ENCODE measurements around the gene SLC6A18.

Gene SLC6A18

DNA sequence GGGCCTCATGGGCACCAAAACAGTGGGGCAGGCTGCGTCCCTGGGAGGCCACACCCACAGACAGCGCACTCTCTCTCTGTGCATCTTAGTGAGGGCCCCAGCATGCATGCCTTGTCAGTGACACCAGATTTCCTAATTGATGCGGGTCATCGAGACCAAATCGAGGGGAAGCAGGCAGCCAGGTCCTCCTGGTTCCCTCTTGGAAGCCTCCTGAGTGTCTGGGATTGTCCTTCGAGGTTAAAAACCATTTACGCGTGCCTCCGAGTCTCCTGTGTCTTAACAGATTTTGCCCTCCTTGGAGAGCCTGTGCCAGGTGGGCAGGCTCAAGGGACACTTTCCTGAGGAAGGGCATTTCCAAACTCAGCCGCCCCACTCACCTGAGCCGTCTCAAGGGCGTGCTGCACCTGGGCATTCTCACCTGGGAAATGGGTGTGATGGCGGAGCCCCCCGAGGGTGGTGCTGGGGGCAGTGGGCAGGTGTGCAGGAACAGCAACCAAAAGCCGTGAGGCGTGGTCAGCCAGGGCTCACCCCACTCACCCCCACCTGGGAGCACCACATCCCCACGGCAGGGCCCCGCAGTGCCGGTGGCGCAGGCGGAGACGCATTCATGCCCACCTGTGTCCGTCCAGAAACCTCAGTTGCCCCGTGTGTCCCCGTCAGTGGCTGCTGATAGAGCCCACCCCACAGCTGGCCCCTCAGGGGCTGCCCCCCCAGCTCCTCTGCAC, 21.1 kb upstream of the SLC6A18 start:
- DNase-seq, result no peak

DNA sequence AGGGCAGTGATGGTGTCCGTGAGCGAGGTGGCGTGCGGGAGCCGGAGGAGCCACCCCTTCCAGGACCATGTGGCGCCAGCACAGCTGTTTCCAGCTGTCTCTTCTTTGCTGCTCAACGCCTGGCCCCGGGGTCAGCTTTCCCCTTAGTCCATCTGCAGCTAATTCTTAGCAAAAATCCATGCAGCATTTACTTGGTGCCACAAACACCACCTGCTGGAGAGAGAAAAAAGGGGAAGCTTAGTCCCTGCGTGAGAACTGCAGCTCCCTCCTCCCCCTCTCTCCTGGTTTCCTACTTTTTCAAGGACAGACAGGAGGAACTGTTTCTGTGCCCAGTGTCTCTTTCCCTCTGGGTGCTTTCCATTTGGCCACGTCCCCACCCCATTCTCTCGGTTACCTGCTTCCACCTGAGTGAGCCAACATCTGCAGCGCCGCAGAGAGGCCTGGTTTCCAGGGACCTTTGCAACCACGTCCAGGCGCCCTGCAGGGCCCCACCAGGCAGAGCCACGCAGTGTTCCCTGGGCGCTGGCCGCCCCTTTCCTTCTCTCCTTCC, 20.4 kb upstream of the SLC6A18 start:
- no peak for DNase-seq

DNA sequence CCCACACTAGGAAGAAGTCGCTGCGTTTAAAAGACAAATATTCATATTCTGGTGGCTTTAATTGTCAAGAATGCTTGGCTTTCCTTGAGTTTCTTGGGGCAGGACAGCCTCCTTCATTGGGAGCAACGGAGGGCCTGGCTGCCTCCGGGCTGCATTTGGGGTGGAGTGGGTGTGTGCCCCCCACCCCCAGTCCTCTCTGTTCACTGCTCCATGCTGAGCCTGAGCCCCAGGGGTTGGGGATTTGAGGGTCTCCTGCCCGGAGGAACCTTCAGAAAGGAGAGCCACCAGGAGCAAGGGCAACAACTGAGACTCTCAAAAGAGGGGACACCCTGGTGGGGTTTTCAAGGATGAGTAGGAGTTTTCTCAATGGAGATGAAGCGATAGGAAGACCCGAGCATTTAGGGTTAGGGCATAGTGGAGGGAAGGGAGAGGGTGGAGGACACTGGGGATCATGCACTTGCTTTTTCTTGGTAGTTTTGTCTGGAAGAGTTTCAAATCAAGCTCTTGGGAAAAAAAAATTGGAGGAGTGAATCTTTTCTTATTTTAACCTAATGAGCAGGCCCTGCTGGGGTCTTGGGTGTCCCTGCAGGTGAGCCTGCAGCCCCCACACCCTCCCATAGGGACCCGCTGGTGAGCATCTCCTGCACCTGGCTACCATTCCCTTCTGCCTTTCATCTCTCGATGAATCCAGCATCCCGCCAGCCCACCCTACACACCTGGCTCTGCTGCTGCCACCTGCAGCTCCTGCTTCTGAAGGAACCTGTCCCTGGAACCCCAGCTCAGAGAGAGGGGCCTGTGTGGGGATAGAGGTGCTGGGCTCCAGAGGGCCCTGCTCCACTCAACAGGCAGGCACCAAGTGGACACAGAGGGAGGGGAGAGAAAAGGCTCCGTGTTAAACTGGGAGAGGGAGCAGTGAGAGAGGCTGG, 19.7 kb upstream of the SLC6A18 start:
- no peak for DNase-seq

DNA sequence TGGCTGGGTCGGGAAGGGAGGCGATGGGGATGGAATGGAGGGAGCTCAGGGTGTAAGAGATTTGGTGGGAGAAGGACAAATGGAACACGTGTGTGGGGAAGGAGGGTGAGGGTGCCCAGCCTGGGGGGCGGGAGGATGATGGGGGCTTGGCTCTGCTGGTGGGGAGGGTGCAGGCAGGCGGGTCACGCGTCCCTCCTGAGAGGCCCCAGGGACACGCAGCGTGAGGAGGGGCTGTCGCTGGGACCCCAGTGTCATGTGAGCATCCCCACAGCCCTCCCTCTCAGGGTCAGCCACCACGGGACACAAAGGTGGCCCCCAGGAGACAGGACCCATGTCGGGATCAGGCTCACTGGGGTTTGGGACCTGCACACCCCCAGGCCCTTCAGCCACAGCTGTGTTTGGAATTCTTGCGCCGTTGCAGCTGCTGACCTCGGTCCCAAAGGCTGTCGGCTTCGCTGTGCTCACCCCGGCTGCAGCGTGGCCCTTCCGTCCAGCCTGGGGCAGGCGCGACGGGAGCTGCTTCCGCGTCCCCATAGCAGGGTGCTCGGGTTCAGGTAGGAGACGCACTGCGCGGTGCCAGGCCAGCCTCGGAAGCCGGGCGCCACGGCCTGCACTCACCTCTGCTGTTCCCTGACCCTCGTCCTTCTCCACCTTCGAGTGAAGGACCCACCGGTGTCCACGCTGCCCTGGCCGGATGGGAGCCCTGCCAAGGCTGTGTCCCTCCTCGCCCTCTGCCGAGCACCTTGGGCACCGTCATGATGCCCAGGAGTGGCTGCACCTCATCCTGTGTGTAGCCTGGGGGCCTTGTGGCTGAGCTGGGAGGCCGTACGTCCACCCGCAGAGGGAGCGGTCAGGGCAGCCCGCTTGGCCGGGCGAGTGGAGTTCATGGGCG, 18.4 kb upstream of the SLC6A18 start:
- DNase-seq, result no peak

DNA sequence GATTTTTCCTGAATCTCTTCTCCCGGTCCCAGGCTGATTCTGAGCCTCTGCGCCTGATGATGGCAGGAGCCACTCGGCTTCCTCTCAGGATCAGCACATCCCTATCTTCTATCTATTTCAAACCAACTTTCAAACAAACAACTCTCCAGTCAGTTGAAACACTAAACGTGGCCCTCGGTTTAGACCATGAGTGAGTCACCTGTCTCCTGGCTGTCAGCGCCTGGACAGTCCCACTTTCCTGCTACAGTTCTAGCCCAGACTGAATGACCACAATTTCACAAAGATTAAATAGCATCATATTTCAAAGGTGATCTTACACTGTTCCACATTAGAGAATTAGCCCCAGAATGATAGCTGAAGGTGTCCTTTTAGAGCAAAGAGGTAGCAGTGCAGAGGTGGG, 17.6 kb upstream of the SLC6A18 start:
- no peak for DNase-seq

DNA sequence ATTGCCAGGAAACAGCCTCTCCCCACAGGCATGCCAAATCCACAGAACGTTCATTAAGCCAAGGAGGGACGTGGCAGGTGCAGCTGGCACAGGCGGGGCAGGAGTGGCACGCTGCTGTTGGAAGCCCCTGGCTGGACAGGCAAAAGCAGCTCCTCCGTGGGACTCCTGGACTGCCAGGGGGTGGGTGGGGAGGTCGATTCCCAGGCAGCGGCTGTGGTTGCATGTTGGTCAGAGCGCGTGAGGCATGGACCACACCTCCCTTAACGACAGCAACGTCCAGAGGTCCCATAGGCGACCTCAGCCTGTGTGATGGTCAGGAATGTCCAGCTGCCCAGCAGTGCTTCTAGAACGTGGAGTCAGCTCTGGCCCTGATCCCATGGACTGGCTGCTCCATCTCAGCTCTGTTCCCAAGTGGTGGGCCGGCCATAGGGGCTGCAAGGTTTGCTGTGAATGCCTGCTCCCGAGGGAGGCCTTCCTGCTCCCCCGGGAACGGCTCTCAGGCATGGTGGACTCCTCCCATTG, 16.9 kb upstream of the SLC6A18 start:
- no peak for DNase-seq

DNA sequence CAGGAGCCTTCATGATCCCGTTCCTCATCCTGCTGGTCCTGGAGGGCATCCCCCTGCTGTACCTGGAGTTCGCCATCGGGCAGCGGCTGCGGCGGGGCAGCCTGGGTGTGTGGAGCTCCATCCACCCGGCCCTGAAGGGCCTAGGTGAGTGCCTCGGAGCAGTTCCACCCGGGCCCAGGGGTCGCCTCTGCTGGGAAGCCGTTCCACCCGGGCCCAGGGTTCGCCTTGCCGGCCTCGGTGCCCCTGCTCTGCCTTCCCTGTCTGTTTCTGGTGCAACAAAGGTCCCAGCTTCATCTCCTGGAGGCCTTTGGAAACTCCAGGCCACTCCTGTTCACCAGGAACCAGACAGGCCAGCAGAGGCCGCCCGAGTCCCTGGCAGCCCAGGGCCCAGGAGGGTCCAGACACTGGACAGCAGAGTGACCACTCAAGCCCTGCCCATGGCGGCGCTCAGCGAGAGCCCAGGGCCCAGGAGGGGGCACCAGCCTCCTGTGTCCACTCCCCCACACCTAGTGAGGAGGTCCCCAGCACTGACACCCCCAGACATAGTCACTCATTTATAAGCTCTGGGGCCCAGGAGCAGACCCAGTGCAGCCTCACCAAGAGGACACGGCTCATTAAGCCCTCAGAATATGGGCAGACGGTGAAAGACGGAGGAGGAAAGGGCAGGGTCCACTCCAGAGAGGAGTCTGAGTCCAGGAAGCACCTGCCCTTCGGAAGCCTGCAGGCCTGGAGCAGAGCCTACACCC, 16.3 kb upstream of the SLC6A18 start:
- DNase-seq, result peak; percentile 12

DNA sequence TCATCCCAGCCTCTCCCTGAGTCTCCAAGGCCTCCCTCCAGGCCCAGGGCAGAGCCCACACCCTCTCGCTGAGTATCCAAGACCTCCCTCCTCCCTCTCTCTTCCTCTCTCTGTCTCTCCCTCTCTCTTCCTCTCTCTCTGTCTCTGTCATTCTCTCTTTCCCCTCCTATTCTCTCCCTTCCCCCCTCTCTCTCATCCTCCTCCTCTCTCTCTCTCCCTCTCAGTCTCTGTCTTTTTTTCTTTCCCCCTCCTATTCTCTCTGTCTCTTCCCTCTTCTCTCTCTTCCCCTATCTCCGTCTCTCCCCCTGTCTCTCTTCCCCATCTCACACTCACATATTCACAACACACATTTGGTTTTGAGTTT, 15.7 kb upstream of the SLC6A18 start:
- DNase-seq, result no peak

DNA sequence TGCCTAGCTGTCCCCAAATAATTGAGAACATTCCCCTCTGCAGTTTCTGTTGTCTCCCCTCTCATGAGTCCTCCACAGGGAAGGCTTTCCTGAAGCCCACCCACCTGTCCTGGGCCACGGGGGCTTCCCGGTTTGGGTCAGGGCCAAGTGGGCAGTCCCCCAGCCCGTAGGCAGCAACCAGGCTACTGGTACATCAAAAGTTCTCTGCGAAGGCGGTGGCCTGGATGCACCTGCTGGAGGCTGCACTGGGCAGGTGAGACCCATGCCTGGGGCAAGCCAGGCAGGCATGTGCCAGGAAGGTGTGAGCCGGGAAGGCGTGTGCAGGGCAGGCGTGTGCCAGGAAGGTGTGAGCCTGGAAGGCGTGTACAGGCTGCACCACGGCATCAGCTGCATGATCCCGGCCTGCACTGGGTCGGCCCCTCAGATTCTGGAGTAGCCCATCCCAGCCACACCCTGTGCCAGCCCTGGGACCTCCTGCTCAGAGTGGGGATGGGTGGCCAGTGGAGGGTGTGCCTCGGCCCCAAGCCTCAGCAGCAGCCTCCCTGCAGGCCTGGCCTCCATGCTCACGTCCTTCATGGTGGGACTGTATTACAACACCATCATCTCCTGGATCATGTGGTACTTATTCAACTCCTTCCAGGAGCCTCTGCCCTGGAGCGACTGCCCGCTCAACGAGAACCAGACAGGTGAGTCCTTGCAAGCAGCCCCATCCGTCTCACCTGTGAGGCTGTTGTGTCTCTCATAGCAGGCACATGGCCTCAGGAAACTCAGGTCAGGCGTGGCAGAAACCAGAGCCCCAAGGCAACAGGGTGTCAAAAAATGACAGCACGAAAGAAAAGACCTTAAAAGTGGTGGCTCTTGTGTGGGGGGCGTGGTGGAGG, 15.0 kb upstream of the SLC6A18 start:
- DNase-seq, result no peak

DNA sequence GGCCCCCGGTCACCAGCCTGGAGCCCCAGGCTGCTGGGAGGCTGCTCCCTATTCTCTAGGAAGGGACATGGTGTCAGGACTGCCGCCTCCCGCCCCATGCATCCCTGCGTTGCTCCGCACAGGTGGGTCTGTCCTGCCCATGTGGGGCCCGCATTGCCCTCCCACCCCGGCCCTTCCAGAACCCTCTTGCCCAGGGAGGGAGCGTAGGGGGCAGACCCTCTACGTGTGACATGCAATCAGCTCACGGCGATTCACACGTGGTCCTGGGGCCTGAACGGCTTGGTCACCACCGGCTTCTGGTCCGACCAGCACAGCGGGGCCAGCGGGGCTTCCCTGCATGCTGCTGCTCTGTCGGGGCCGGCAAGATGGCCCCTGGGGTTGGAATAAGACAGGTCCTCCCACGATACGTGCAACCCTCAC, 14.3 kb upstream of the SLC6A18 start:
- DNase-seq, result no peak

DNA sequence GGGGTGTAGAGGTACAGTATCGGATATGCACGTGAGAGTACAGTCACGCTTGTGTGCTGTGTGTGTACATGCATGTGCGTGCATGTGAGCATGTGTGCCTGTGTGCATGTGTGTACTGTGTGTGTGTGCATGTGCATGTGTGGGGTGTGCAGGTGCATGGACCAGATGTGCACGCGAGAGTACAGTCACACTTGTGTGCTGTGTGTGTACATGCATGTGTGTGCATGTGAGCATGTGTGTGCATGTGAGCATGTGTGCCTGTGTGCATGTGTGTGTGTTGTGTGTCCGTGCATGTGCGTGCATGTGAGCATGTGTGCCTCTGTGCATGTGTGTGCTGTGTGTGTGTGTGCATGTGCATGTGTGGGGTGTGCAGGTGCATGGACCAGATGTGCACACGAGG, 13.5 kb upstream of the SLC6A18 start:
- no peak for DNase-seq

DNA sequence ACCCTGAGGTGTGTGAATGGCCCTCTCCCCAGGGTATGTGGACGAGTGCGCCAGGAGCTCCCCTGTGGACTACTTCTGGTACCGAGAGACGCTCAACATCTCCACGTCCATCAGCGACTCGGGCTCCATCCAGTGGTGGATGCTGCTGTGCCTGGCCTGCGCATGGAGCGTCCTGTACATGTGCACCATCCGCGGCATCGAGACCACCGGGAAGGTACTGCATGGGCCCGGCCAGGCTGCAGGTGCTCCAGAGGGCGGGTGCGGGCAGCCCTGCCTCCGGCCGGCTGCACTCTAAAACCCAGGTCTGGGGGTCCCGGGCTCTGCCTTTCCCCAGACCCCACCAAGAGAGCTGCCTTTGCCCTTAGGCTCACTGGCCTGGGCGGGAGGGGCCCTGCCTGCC, 12.9 kb upstream of the SLC6A18 start:
- DNase-seq, result no peak

DNA sequence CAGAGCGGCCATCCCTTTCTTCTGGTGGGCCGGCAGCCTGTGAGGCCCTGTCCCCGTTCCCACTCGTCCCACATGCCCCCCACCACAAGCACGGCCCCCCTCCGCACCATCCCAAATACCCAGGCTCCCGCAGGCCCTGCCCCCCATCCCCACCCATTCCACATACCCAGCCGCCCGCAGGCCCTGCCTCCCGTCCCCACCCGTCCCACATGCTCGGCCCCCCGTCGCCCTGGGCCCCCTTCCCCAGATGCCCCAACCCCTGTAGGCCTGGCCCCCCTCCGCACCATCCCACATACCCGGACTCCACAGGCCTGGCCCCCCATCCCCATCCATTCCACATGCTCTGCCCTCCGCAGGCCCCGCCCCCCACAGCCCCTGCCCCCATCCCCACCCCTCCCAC, 12.3 kb upstream of the SLC6A18 start:
- DNase-seq, result no peak

DNA sequence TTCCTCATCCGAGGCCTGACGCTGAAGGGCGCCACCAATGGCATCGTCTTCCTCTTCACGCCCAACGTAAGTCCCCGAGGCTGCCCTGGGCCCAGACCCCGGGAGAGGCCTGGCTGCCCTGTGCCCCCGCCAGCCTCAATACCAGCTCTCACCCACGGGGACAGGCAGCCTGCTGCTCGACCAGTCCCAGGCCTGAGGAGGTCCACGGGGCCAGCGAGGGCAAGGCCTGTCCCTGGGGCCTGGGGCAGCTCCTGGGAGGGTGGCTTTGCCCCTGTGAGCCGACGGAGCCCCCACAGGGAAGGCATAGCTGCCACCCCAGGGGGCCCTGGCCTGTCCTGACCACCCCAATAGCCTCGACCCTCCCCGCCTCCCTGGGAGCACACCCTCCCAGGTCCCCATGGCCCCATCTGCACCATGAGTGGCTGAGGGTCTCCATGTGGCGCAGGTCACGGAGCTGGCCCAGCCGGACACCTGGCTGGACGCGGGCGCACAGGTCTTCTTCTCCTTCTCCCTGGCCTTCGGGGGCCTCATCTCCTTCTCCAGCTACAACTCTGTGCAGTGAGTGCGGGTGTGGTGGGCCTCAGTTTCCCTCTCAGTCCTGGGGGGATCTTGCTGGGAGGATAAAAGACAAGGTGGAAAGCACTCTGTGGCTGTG, 11.5 kb upstream of the SLC6A18 start:
- no peak for DNase-seq

DNA sequence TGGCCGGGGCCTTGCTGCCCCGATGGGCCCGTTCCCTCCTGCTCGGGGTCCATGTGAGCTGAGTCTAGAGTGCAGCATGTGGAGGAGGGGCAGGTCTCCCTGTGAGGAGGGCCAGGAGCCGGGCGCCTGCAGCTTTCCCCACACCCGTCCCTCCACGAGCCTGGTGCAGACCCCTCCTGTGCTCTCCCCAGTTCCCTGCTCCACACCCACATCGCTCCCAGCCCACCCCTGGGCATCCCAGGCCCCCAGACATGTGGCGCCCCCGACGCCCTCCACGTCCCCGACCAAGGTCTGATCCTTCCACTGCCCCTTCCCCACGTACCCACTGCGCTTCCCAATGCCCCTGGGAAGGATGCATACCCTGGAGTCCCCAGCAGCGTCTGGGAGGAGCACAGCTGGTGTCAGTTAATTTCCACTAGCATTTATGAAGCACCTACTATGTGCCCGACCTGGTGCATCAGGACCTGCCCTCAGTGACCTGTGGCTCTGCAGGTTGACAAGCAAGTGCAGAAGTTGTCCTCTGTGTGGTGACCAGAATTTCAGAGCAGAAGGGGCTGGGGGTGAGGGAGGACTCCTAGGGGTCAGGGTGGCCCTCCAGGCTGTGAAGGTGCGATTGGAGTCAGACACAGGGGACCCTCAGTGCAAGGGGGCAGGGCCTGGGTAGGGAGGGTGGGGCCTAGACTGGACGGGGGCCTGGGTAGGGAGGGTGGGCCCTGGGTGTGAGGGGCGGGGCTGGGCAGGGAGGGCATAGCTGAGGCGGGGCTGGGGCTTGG, 10.8 kb upstream of the SLC6A18 start:
- no peak for DNase-seq

DNA sequence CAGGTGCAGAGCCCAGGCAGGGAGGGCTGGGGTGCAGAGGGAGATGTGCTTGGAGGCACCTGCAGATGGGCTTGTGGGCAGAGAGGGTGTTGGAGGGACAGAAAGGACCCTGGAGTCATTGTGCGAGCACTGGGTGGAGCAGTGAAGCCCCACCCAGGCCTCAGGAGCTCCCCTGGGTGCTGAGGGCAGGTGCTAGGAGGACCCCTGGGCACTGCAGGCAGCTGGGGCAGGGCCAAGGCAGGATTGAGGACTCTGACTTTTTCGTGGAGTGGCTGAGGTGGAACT, 10.3 kb upstream of the SLC6A18 start:
- peak; percentile 79 for DNase-seq

DNA sequence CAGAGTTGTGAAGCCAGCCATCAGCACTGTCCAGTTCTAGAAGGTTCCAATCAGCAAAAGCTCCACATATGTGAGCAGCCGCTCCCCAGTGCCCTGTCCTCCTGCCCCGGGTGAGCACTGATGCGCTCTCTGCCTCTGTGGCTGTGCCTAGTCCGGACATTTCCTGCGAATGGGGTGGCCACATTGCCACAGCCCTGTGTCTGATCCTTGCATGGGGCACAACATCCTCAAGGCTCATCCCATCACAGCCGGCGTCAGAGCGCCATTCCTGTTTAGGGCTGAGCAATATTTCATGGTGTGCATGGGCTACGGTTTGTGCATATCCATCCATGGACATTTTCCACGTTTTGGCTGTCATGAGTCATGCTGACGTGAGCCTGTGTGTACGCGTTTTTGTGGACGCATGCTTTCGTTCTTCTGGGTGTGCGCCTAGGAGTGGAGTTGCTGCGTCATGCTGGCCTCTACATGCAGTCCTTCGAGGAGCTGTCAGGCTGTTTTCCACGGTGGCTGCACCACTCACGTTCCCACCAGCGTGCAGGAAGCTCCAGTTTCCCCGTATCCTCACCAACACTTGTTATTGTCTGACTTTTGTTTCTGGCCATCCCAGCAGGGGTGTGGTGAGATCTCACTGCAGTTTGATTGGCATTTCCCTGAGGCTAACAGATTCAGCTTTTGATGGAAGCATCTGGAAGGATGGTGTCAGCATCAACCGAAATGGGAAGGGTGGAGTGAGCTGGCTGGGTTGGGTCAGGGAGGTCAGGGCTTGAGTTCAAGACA, 9.7 kb upstream of the SLC6A18 start:
- DNase-seq, result no peak

DNA sequence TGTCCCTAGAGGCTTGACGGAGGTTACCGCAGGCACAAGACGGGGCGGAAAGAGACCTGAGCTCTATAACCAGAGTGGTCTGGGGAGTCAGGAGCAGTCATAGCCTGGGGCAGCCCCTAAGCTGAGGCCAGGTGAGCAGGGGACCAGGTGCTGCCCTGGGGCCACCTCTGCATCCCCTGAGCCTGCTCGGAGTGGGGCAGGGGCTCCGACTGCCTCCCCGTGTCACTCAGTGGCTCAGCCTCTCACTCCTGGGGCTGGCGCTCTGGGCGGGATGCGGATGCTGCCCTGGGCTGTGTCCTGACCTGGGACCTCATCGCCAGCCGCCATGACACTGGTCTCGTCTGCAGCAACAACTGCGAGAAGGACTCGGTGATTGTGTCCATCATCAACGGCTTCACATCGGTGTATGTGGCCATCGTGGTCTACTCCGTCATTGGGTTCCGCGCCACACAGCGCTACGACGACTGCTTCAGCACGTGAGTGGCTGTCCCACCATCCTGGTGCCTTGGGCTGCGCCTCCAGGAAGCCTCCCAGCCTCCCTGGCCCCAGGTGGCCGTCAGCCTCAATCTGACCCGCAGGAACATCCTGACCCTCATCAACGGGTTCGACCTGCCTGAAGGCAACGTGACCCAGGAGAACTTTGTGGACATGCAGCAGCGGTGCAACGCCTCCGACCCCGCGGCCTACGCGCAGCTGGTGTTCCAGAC, 8.8 kb upstream of the SLC6A18 start:
- DNase-seq, result no peak
